Measurements from ENCODE around the gene FAM47C. TPM values are rescaled to one million over a fixed set of nuclear protein-coding genes. Genes with fewer than 3 reads are reported as not detected.
A peak's percentile ranks its signal among the peaks of the same experiment; 100 is the strongest.
"Not testable (repeated sequence)": the region's sequence is repeated elsewhere in the genome, so short reads cannot be mapped to it uniquely, and the experiment has no call there.

The FAM47C gene
- total and polyA plus RNA-seq, 2 experiments from 2014 or later: not detected

- H2AFZ ChIP-seq; H3K4me3 ChIP-seq; H3F3A ChIP-seq (ENCODE audit: insufficient read depth); H3K9me3 ChIP-seq (ENCODE audit: low read depth); H3K9me2 ChIP-seq (ENCODE audit: insufficient read depth); H3K9ac ChIP-seq; H3K4me2 ChIP-seq (ENCODE audit: unreplicated experiment); H3K4me1 ChIP-seq (ENCODE audit: insufficient read depth); H4K20me1 ChIP-seq (ENCODE audit: insufficient read depth); H3K36me3 ChIP-seq (ENCODE audit: low read depth); H3K27me3 ChIP-seq (replicated peaks; ENCODE audit: insufficient read depth); H3K79me2 ChIP-seq (ENCODE audit: insufficient read depth); in situ Hi-C loops (cut with MboI); H3K27ac ChIP-seq; DNase-seq: not testable (repeated sequence)
- 73 to 83% methylated on average over 15 to 41 of the region's 56 CpGs for WGBS, 2 experiments (ENCODE audit: low coverage in 1 of 2, low lambda C conversion rate in 2 of 2, missing lambda C conversion rate in 2 of 2)
Measured at GRCh38 chrX:37042956-37043885, 35.1 kb downstream of the FAM47C start.

GRCh38 chrX:37047776-37048175 is 39.6 kb downstream of the FAM47C start:
- in situ Hi-C loops (cut with MboI): no loop called here

GRCh38 chrX:37057572-37057971 is 49.4 kb downstream of the FAM47C start:
- DNase-seq; H3F3A ChIP-seq (ENCODE audit: insufficient read depth); H4K20me1 ChIP-seq (ENCODE audit: insufficient read depth); H3K9me2 ChIP-seq (ENCODE audit: insufficient read depth); H3K9ac ChIP-seq; H3K27ac ChIP-seq; H3K4me1 ChIP-seq (ENCODE audit: insufficient read depth); H3K79me2 ChIP-seq (ENCODE audit: insufficient read depth); H3K9me3 ChIP-seq (ENCODE audit: low read depth); H3K27me3 ChIP-seq (replicated peaks; ENCODE audit: insufficient read depth); H3K36me3 ChIP-seq (ENCODE audit: low read depth); in situ Hi-C loops (cut with MboI); H3K4me3 ChIP-seq; H2AFZ ChIP-seq; H3K4me2 ChIP-seq (ENCODE audit: unreplicated experiment): not testable (repeated sequence)

More at GRCh38 chrX:37047776-37048175, 39.6 kb downstream of the FAM47C start:
- Histone ChIP-seq H3F3A (ENCODE audit: insufficient read depth) (no peaks in the 10 kb centered on the region), H3K4me2 (ENCODE audit: unreplicated experiment) (no peak overlapping the region), H4K20me1 (ENCODE audit: insufficient read depth) (no peaks in the 10 kb centered on the region), H3K27me3 (replicated peaks; ENCODE audit: insufficient read depth) (no peaks in the 10 kb centered on the region), H3K9ac (no peak overlapping the region), H3K9me2 (ENCODE audit: insufficient read depth) (no peaks in the 10 kb centered on the region), H2AFZ (no peak overlapping the region), H3K36me3 (ENCODE audit: low read depth) (no peaks in the 10 kb centered on the region), H3K9me3 (ENCODE audit: low read depth) (no peaks in the 10 kb centered on the region), H3K4me1 (ENCODE audit: insufficient read depth) (no peaks in the 10 kb centered on the region), H3K4me3 (no peak overlapping the region), H3K27ac (no peak overlapping the region), H3K79me2 (ENCODE audit: insufficient read depth) (no peaks in the 10 kb centered on the region)
- 9 to 25% methylated on average over 2 to 4 of the region's 4 CpGs for WGBS, 2 experiments (ENCODE audit: low coverage in 1 of 2, low lambda C conversion rate in 2 of 2, missing lambda C conversion rate in 2 of 2)
- TF ChIP-seq EZH2 (IDR thresholded peaks at IDR 0.05; ENCODE audit: insufficient read depth, poor library complexity, severe bottlenecking): no peak
- no peak for TF ChIP-seq EZH2phosphoT487 (IDR thresholded peaks at IDR 0.05; ENCODE audit: insufficient read depth, low read depth)
- DNase-seq: no peak

GRCh38 chrX:37060999-37061398 is 52.8 kb downstream of the FAM47C start:
- Histone ChIP-seq H3K9me3 (ENCODE audit: low read depth) (no peaks in the 10 kb centered on the region), H4K20me1 (ENCODE audit: insufficient read depth) (no peaks in the 10 kb centered on the region), H3K4me2 (ENCODE audit: unreplicated experiment) (no peak overlapping the region), H3K79me2 (ENCODE audit: insufficient read depth) (no peaks in the 10 kb centered on the region), H3K27ac (no peak overlapping the region), H3K36me3 (ENCODE audit: low read depth) (no peaks in the 10 kb centered on the region), H3K9me2 (ENCODE audit: insufficient read depth) (no peaks in the 10 kb centered on the region), H3F3A (ENCODE audit: insufficient read depth) (no peaks in the 10 kb centered on the region), H3K4me3 (no peak overlapping the region), H3K9ac (no peak overlapping the region), H3K4me1 (ENCODE audit: insufficient read depth) (no peaks in the 10 kb centered on the region), H3K27me3 (replicated peaks; ENCODE audit: insufficient read depth) (no peaks in the 10 kb centered on the region), H2AFZ (no peak overlapping the region)
- TF ChIP-seq EZH2 (IDR thresholded peaks at IDR 0.05; ENCODE audit: insufficient read depth, poor library complexity, severe bottlenecking): no peak
- peak; percentile 47 for DNase-seq
- in situ Hi-C loops (cut with MboI): no loop called here
- WGBS, 2 experiments (ENCODE audit: low coverage in 1 of 2, low lambda C conversion rate in 2 of 2, missing lambda C conversion rate in 2 of 2): 0 to 2% methylated on average over 3 of the region's 3 CpGs

All from GM23248 (cell line).